ENCODE results near the gene B3GAT2. TPM values are rescaled to one million over a fixed set of nuclear protein-coding genes. Genes with fewer than 3 reads are reported as not detected.

The B3GAT2 gene
- total RNA-seq, 1 experiment from 2014 or later, result not detected

GRCh38 chr6:70900047-70900446 lies 56.8 kb downstream of the B3GAT2 start:
- no peaks in the 10 kb centered on the region for H3K9me3 ChIP-seq (ENCODE audit: control insufficient read depth in 1 of 2, insufficient read depth in 1 of 2, low read depth in 1 of 2, low read length in 2 of 2)
- H3K9me2 ChIP-seq (ENCODE audit: insufficient read depth), result no peaks in the 10 kb centered on the region
- POLR2A ChIA-PET, result no interaction called here
- no peak for TF ChIP-seq CTCF (IDR thresholded peaks at IDR 0.05 in 2 of 3, conservative IDR thresholded peaks at IDR 0.05 in 1 of 3; ENCODE audit: borderline replicate concordance in 1 of 3, insufficient read depth in 1 of 3, low read depth in 2 of 3, low read length in 2 of 3)
- TF ChIP-seq ATF3 (IDR thresholded peaks at IDR 0.05), result no peak
- TF ChIP-seq JUND (IDR thresholded peaks at IDR 0.05), result no peak
- no peak for TF ChIP-seq EZH2 (IDR thresholded peaks at IDR 0.05)
- TF ChIP-seq TCF7L2 (IDR thresholded peaks at IDR 0.05; ENCODE audit: borderline replicate concordance, extremely low read depth, insufficient read depth, insufficient read length), result no peak
- TF ChIP-seq POLR2A (IDR thresholded peaks at IDR 0.05; ENCODE audit: borderline replicate concordance, extremely low read depth, insufficient read depth, insufficient read length), result no peak
- no peak for TF ChIP-seq ZBTB33 (IDR thresholded peaks at IDR 0.05; ENCODE audit: extremely low read depth, insufficient replicate concordance, low read length)
- no TSS peak for BruUV-seq (replicated peaks)
- no peaks in the 10 kb centered on the region for H3K36me3 ChIP-seq (ENCODE audit: control insufficient read depth in 1 of 2, insufficient read depth in 2 of 2, low read length in 2 of 2)
- peaks cover 13% of the 10 kb centered on the region; the same call in 1 of the 2 replicates for H3K27me3 ChIP-seq (ENCODE audit: insufficient read depth, low read length)
- H3K79me2 ChIP-seq (ENCODE audit: insufficient read depth, low read length), result no peaks in the 10 kb centered on the region
- ATAC-seq (no peak), DNase-seq (ENCODE audit: low read depth, low spot score) (no peak)
- intact Hi-C loops (cut with micrococcal nuclease), result no loop called here
- RAD21 ChIA-PET (ENCODE audit: low non-redundant PET in 1 of 2, low total read pairs in 2 of 2, uncharacterized antibody in 2 of 2, unreplicated experiment in 2 of 2), result no interaction called here
- H3K4me1 ChIP-seq (ENCODE audit: control insufficient read depth in 1 of 2, insufficient read depth in 2 of 2, low read length in 2 of 2), result no peaks in the 10 kb centered on the region
- H2AFZ ChIP-seq (ENCODE audit: low read depth, low read length, poor library complexity, severe bottlenecking), result no peak overlapping the region
- H3K9ac ChIP-seq (ENCODE audit: low read length), result no peak overlapping the region
- no peak overlapping the region for H3K4me2 ChIP-seq (ENCODE audit: low read length)
- H3K27ac ChIP-seq (ENCODE audit: low read depth, low read length), result no peak overlapping the region
- no peaks in the 10 kb centered on the region for H4K20me1 ChIP-seq (ENCODE audit: insufficient read depth)
- no peak overlapping the region for H3K4me3 ChIP-seq (replicated peaks in 1 of 2; ENCODE audit: low read depth in 1 of 2, low read length in 2 of 2)
- CTCF ChIA-PET, result interaction anchor here (1.1 to 2.4 kb wide), 2 partner anchors 56 to 679 kb away, joined by 4 to 6 read pairs; no protein-coding TSS in a partner anchor
